Measurements from ENCODE around the gene PSMD14. TPM values are rescaled to one million over a fixed set of nuclear protein-coding genes. Genes with fewer than 3 reads are reported as not detected.

PSMD14 gene
- total RNA-seq, 1 experiment from 2014 or later = 118 TPM

GRCh38 chr2:161421686-161422085 is 113.5 kb downstream of the PSMD14 start:
- DNase-seq (ENCODE audit: low read depth, low spot score) (no peak), ATAC-seq (no peak)
- ChIA-PET CTCF (no interaction called here), POLR2A (no interaction called here), RAD21 (ENCODE audit: low non-redundant PET in 1 of 2, low total read pairs in 2 of 2, uncharacterized antibody in 2 of 2, unreplicated experiment in 2 of 2) (no interaction called here)
- Histone ChIP-seq H3K4me2 (ENCODE audit: low read length) (no peak overlapping the region), H2AFZ (ENCODE audit: low read depth, low read length, poor library complexity, severe bottlenecking) (no peak overlapping the region), H3K4me1 (ENCODE audit: control insufficient read depth in 1 of 2, insufficient read depth in 2 of 2, low read length in 2 of 2) (no peaks in the 10 kb centered on the region), H4K20me1 (ENCODE audit: insufficient read depth) (no peaks in the 10 kb centered on the region), H3K79me2 (ENCODE audit: insufficient read depth, low read length) (no peaks in the 10 kb centered on the region), H3K27me3 (ENCODE audit: insufficient read depth, low read length) (no peaks in the 10 kb centered on the region), H3K27ac (ENCODE audit: low read depth, low read length) (no peak overlapping the region), H3K36me3 (ENCODE audit: control insufficient read depth in 1 of 2, insufficient read depth in 2 of 2, low read length in 2 of 2) (no peaks in the 10 kb centered on the region), H3K9me2 (ENCODE audit: insufficient read depth) (no peaks in the 10 kb centered on the region), H3K9me3 (ENCODE audit: control insufficient read depth in 1 of 2, insufficient read depth in 1 of 2, low read depth in 1 of 2, low read length in 2 of 2) (no peaks in the 10 kb centered on the region), H3K4me3 (replicated peaks in 1 of 2; ENCODE audit: low read depth in 1 of 2, low read length in 2 of 2) (no peak overlapping the region), H3K9ac (ENCODE audit: low read length) (no peak overlapping the region)
- BruUV-seq (replicated peaks) = no TSS peak
- intact Hi-C loops (cut with micrococcal nuclease) = no loop called here
- no peak for TF ChIP-seq YY1 (IDR thresholded peaks at IDR 0.05; ENCODE audit: extremely low read depth, insufficient replicate concordance, low read depth, low read length)
- no peak for TF ChIP-seq CTCF (IDR thresholded peaks at IDR 0.05 in 2 of 3, conservative IDR thresholded peaks at IDR 0.05 in 1 of 3; ENCODE audit: borderline replicate concordance in 1 of 3, insufficient read depth in 1 of 3, low read depth in 2 of 3, low read length in 2 of 3)
- TF ChIP-seq JUND (IDR thresholded peaks at IDR 0.05) = no peak
- no peak for TF ChIP-seq ELF1 (IDR thresholded peaks at IDR 0.05; ENCODE audit: borderline replicate concordance, low read depth)
- no peak for TF ChIP-seq ATF3 (IDR thresholded peaks at IDR 0.05)
- no peak for TF ChIP-seq REST (IDR thresholded peaks at IDR 0.05; ENCODE audit: low read depth)
- TF ChIP-seq SIN3A (IDR thresholded peaks at IDR 0.05; ENCODE audit: low read depth) = no peak
- no peak for TF ChIP-seq CEBPB (IDR thresholded peaks at IDR 0.05; ENCODE audit: low read depth)
- no peak for TF ChIP-seq RAD21 (IDR thresholded peaks at IDR 0.05; ENCODE audit: low read depth)

Measured in HCT116 (cell line).